Stimulated activated CD4-positive, alpha-beta T cell treated with anti-CD3 and anti-CD28 coated beads, Interleukin-1b, Interleukin-23, amount 100 ng/mL, for 4 hours (primary cell): ENCODE results near the gene GNAT2.

Source experiments
- DNase-seq, 2 donors: peaks; one replicate each; pipeline ENCODE4 v3.0.0-alpha.2; 2020; ENCODE audit warnings: low read depth in 2 of 2

GNAT2 gene

DNA sequence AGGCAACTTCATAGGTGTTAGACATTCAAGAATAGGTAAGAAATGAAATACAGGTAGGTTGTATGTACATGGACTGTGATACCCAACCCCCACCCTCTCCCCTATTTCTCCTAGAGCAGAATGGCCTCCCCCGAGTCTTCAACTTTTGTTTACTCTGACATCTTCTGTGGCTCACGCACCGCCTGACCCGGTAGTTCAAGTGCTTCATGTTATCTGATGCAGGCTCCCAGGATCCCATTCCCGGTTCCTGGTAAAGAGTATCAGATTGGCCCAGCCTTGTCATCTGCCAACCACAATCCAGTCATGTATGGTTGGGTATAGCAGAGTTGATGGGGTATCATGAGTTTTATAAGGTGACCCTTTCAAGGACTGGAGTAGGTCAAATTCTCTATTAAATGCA is 61.9 kb downstream of the GNAT2 start:
- DNase-seq, result no peak

DNA sequence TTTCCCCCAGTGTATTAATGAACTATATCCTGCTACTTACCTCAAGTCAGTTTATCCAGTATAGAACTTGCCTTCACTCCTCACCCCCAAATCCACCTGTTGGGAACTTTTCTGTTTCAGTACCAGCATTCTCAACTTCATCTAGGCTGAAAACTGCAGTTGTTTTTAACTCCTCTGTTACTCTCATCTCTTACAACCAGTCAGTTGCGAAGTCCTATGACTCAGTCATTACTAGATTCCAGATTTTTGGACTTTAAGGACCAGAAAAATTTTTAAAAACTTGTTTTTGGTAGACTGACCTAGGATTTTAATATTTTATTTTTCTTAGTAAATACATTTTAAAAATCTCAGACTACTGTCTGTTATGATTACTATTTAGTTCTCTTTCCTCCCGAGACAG is 62.9 kb downstream of the GNAT2 start:
- DNase-seq, result no peak
